ENCODE results near the gene CHPF2. TPM values are rescaled to one million over a fixed set of nuclear protein-coding genes. Genes with fewer than 3 reads are reported as not detected.

The CHPF2 gene
- polyA plus RNA-seq, 4 donors: 23.3 to 27.1 (median 25.6) TPM

DNA sequence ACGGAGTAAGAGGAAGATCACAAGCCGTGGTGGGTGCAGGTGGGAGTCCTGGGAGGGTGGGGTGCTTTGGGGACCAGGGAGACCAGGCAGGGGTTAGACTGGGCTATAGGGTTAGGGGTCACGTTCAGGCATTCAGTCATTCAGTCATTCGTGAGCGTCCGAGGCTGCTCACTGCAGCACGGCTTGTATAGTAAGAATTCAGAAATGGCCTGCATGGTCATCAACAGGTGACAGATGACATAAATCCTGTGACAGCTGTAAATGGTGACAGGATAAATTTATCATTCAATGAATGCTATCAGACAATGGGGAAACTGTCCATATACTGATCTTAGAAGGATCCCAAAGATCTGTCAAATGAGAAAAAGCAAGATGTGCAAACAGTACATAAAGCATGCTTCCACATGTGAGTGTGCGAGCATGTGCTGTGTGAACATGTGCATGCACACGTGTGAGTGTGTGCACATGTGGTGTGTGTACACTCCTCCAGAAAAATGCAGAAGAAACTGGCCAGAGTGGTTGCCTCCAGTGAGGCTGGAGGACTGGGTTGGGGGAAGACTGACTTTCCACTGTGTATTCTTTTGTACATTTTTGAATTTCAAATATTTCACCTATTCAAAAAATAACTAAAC is 48.2 kb downstream of the CHPF2 start:
- no peak for DNase-seq (ENCODE audit: low read depth in 4 of 4, low spot score in 3 of 4)

DNA sequence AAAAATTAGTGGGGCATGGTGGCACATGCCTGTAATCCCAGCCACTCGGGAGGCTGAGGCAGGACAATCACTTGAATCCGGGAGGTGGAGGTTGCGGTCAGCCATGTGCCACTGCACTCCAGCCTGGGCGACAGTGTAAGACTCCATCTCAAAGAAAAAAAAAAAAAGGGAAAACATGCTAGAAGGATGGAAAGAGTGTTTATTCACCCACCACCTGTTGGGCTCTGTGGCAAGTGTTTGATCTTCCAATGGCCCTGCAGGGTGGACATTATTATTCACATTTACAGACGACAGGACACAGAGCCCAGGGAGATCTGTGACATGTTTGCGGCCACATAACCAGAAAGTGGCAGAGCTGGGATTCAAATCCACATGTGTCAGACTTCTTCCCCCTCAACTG is 49.4 kb downstream of the CHPF2 start:
- no peak for DNase-seq (ENCODE audit: low read depth in 4 of 4, low spot score in 3 of 4)

DNA sequence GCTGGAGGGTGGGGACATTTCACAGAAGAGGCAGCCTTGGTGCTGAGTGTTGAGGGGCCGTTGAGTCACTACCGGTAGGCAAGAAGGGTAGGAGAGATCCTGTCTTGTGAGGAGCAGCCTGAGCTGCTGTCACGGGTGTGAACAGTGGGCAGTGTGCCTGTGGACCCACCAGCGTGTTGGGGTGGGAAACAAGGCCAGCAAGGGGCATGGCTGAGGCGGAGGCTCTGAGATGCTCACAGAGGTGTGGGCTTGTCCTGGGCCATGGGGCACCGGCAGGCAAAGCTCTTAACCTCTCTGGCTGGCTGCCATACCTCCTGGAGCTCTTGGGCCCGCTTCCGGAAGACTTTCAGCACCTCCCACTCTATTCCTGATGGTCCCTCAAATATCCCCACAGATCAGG is 49.8 kb downstream of the CHPF2 start:
- no peak for DNase-seq (ENCODE audit: low read depth in 4 of 4, low spot score in 3 of 4)

DNA sequence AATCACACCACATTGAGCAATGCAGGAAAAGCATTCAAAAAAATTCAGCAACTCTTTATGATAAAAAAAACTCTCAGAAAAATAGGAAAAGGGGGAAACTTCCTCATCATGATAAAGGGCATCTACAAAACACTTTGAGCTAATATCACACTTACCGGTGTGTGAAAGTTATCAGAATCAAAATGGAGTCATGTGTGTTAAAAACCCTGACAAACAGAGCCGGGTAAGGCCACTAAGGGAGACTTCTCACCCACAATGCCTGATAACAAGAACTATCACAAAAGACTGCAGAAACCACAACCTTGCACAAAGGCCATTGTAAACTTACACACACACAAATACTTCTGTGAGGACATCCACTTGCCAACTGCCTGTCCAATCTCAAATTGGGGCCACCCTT is 51.0 kb downstream of the CHPF2 start:
- DNase-seq (ENCODE audit: low read depth in 4 of 4, low spot score in 3 of 4): no peak

DNA sequence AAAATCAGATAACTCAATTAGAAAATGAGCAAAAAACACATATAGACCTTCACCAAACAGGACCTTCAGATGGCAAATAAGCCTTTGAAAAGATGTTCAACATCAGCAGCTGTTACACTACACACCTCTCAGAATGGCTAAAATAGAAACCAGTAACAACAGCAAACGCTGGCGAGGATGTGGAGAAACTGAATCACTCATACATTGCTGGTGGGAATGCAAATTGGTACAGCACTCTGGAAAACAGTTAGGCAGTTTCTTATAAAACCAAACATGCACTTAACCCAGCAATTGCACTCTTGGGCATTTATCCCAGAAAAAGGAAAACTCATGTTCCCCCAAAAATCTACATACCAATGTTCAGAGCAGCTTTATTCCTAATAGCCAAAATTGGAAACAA is 53.9 kb downstream of the CHPF2 start:
- DNase-seq (ENCODE audit: low read depth in 4 of 4, low spot score in 3 of 4): no peak

Other genes with a start within 250 kb of the CHPF2 start
- gene NOS3, start 241.5 kb upstream of the CHPF2 start, polyA plus RNA-seq (ENCODE audit: insufficient read length in 4 of 4): 10 to 100 TPM in 1 of 4 donors, 1 to 10 TPM in 3; 6.2 to 15.2 (median 8.5) TPM
- 1 to 10 TPM; 1.2 to 3.5 (median 1.5) TPM for gene ATG9B, start 208.0 kb upstream of the CHPF2 start, polyA plus RNA-seq (ENCODE audit: insufficient read length in 4 of 4)
- gene ABCB8, start 204.0 kb upstream of the CHPF2 start, polyA plus RNA-seq (ENCODE audit: insufficient read length in 4 of 4): 10 to 100 TPM; 16.9 to 35.2 (median 21.1) TPM
- gene ASIC3, start 184.0 kb upstream of the CHPF2 start, polyA plus RNA-seq (ENCODE audit: insufficient read length in 4 of 4): 1 to 10 TPM; 1.8 to 3.0 (median 2.7) TPM
- 10 to 100 TPM; 12.3 to 18.5 (median 17.2) TPM for gene CDK5, start 174.6 kb upstream of the CHPF2 start, polyA plus RNA-seq (ENCODE audit: insufficient read length in 4 of 4)
- gene SLC4A2, start 172.9 kb upstream of the CHPF2 start, polyA plus RNA-seq (ENCODE audit: insufficient read length in 4 of 4): 100 to 1,000 TPM in 1 of 4 donors, 10 to 100 TPM in 3; 59.9 to 127 (median 81.9) TPM
- 10 to 100 TPM; 41.3 to 74.7 (median 47.8) TPM for gene FASTK, start 151.7 kb upstream of the CHPF2 start, polyA plus RNA-seq (ENCODE audit: insufficient read length in 4 of 4)
- 10 to 100 TPM; 19.9 to 39.3 (median 25.6) TPM for gene TMUB1, start 149.0 kb upstream of the CHPF2 start, polyA plus RNA-seq (ENCODE audit: insufficient read length in 4 of 4)
- gene AGAP3, start 146.0 kb upstream of the CHPF2 start, polyA plus RNA-seq (ENCODE audit: insufficient read length in 4 of 4): 10 to 100 TPM; 50.2 to 81.5 (median 72.6) TPM
- gene GBX1, start 64.8 kb upstream of the CHPF2 start, polyA plus RNA-seq (ENCODE audit: insufficient read length in 4 of 4): under 1 TPM in 2 of 4 donors, not detected in 2; 0.27 to 0.34 TPM
- gene ASB10, start 45.2 kb upstream of the CHPF2 start, polyA plus RNA-seq (ENCODE audit: insufficient read length in 4 of 4): not detected
- gene H2BK1, start 22.0 kb upstream of the CHPF2 start, polyA plus RNA-seq (ENCODE audit: insufficient read length in 4 of 4): not detected
- 10 to 100 TPM; 21.5 to 28.2 (median 25.5) TPM for gene ABCF2, start 5.3 kb upstream of the CHPF2 start, polyA plus RNA-seq (ENCODE audit: insufficient read length in 4 of 4)
- 10 to 100 TPM; 64.8 to 92.8 (median 84.6) TPM for gene SMARCD3, start 16.2 kb downstream of the CHPF2 start, polyA plus RNA-seq (ENCODE audit: insufficient read length in 4 of 4)
- 10 to 100 TPM; 76.2 to 95.4 (median 85.2) TPM for gene NUB1, start 109.3 kb downstream of the CHPF2 start, polyA plus RNA-seq (ENCODE audit: insufficient read length in 4 of 4)
- gene WDR86, start 177.6 kb downstream of the CHPF2 start, polyA plus RNA-seq (ENCODE audit: insufficient read length in 4 of 4): 10 to 100 TPM; 17.1 to 48.1 (median 26.0) TPM
- 1 to 10 TPM in 3 of 4 donors, under 1 TPM in 1; 0.31 to 4.0 (median 2.6) TPM for gene CRYGN, start 207.7 kb downstream of the CHPF2 start, polyA plus RNA-seq (ENCODE audit: insufficient read length in 4 of 4)